GM18909 (cell line): Measurements from ENCODE around the gene CFAP77.

Source experiments
- ATAC-seq: cut with Tn5 transposase; IDR thresholded peaks from one replicate; pipeline ENCODE4 v1.9.1; 2021; ENCODE audit warnings: mild to moderate bottlenecking; ENCODE audit not compliant: unreplicated experiment, poor library complexity

The CFAP77 gene

DNA sequence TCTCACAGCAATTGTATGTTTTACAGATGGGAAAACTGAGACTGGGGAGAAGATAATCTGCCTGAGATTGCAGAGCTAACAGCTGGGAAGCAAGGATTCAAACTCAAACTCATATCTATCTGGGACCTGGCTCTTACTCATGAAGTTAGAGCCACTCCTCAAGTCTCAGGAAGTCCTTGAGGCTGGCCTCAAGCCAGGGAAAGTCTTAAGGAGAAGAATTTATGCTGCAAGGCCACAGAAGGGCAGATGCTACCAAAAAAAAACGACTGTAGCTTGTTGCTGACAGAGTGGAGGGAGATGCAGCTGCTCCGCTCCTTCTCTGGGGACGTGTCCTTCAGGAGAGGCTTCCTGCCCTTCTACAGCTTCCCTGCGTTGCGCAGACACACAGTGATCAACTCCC is 212.1 kb downstream of the CFAP77 start:
- ATAC-seq: no peak
